ENCODE measurements around the gene EIF2B4. TPM values are rescaled to one million over a fixed set of nuclear protein-coding genes. Genes with fewer than 3 reads are reported as not detected.
A peak's percentile ranks its signal among the peaks of the same experiment; 100 is the strongest.

EIF2B4 gene
- total and polyA plus RNA-seq, 9 of the 15 experiments (the other 6 are each of a cell fraction or from before 2014, with no cell fraction given) = 29.7 to 80.3 (median 58.9) TPM

- TF ChIP-seq TRIM25 (IDR thresholded peaks at IDR 0.05; ENCODE audit: borderline replicate concordance) (no peak), PHTF2 (CRISPR knock-in tag; IDR thresholded peaks at IDR 0.05) (no peak), ATF7 (IDR thresholded peaks at IDR 0.05) (peak; percentile 85; the same call in 1 of the 2 replicates), ZNF436 (CRISPR knock-in tag; IDR thresholded peaks at IDR 0.05) (no peak), RFX7 (CRISPR knock-in tag; IDR thresholded peaks at IDR 0.05) (no peak), ETV6 (IDR thresholded peaks at IDR 0.05; ENCODE audit: borderline replicate concordance in 1 of 2, low read depth in 2 of 2, low read length in 1 of 2) (no peak), ETV6 (CRISPR knock-in tag; IDR thresholded peaks at IDR 0.05; ENCODE audit: borderline replicate concordance) (no peak), ARID1B (IDR thresholded peaks at IDR 0.05) (peak; percentile 85), MTA1 (IDR thresholded peaks at IDR 0.05; ENCODE audit: borderline replicate concordance) (peak; percentile 48; the same call in 1 of the 2 replicates), POLR2AphosphoS5 (IDR thresholded peaks at IDR 0.05; ENCODE audit: control insufficient read depth, insufficient read depth, low read depth, low read length) (peak; percentile 36; the same call in 1 of the 2 replicates), ZNF384 (IDR thresholded peaks at IDR 0.05; ENCODE audit: low read depth, low read length) (0 out of 2 replicates have a peak, but pooled peaks have one; percentile 12), ZBTB9 (CRISPR knock-in tag; IDR thresholded peaks at IDR 0.05) (no peak), ATF6 (CRISPR knock-in tag; IDR thresholded peaks at IDR 0.05) (no peak), HDAC8 (tag; IDR thresholded peaks at IDR 0.05) (no peak), SP1 (CRISPR knock-in tag; IDR thresholded peaks at IDR 0.05) (peak; percentile 72), XRCC5 (IDR thresholded peaks at IDR 0.05; ENCODE audit: low read depth, low read length) (peak; percentile 77; the same call in 1 of the 2 replicates), TBP (optimal IDR thresholded peaks at IDR 0.05; ENCODE audit: low read depth, low read length) (no peak), PHB2 (IDR thresholded peaks at IDR 0.05; ENCODE audit: low read depth) (no peak), RBM22 (IDR thresholded peaks at IDR 0.05; ENCODE audit: low read depth, low read length, poor library complexity, severe bottlenecking) (no peak), YY1 (IDR thresholded peaks at IDR 0.05; ENCODE audit: borderline replicate concordance in 1 of 3, control insufficient read depth in 1 of 3, extremely low read depth in 1 of 3, insufficient read depth in 3 of 3, insufficient read length in 1 of 3, insufficient replicate concordance in 2 of 3, low read depth in 1 of 3, low read length in 2 of 3) (peak in 1 of 3 experiments; percentile 11), RFX1 (IDR thresholded peaks at IDR 0.05) (no peak)
These were observed 49.1 kb downstream of the EIF2B4 start (continued) for GRCh38 chr2:27320958-27321543.

Data from K562 (cell line).